SK-N-SH treated with all-trans-retinoic acid at 6 μM for 48 hours (cell line): Measurements from ENCODE around the gene ZFP42.
A peak's percentile ranks its signal among the peaks of the same experiment; 100 is the strongest.

Experiments
- ATAC-seq: fragments of 200-7000 bp; cut with Tn5 transposase; 3 replicates; pipeline ENCODE4 v1.9.1; 2020; ENCODE audit warnings: mild to moderate bottlenecking, moderate library complexity
- ARNTL ChIP-seq: fragments of 450-650 bp; formaldehyde crosslinking; IDR thresholded peaks from 2 replicates; pipeline ENCODE4 v1.5.0; 2020; ENCODE audit warnings: low read depth, mild to moderate bottlenecking, moderate library complexity, borderline replicate concordance
- BACH2 ChIP-seq: fragments of 250-450 bp; sonication (Bioruptor Pico); IDR thresholded peaks from 2 replicates; pipeline ENCODE4 v1.9.0; 2021; ENCODE audit warnings: mild to moderate bottlenecking, borderline replicate concordance
- ISL1 ChIP-seq: fragments of 250-450 bp; sonication (Bioruptor Pico); IDR thresholded peaks from 2 replicates; pipeline ENCODE4 v2.1.2; 2022; ENCODE audit warnings: mild to moderate bottlenecking, moderate library complexity
- OSR1 ChIP-seq: fragments of 250-450 bp; sonication (Bioruptor Pico); IDR thresholded peaks from 2 replicates; pipeline ENCODE4 v1.8.0; 2022; ENCODE audit warnings: moderate library complexity, mild to moderate bottlenecking, inconsistent platforms
- RARB ChIP-seq: fragments of 250-450 bp; sonication (Bioruptor Pico); IDR thresholded peaks from 2 replicates; pipeline ENCODE4 v1.8.0; 2021; ENCODE audit warnings: mild to moderate bottlenecking, moderate library complexity
- SNAI2 ChIP-seq: fragments of 250-450 bp; sonication (Bioruptor Pico); IDR thresholded peaks from 2 replicates; pipeline ENCODE4 v1.5.0; 2020; ENCODE audit warnings: mild to moderate bottlenecking, moderate library complexity
- TCF4 ChIP-seq: fragments of 250-450 bp; sonication (Bioruptor Pico); IDR thresholded peaks from 2 replicates; pipeline ENCODE4 v1.8.0; 2021; ENCODE audit warnings: mild to moderate bottlenecking, moderate library complexity, borderline replicate concordance
- TOX ChIP-seq: fragments of 250-450 bp; sonication (Bioruptor Pico); IDR thresholded peaks from 2 replicates; pipeline ENCODE4 v1.8.0; 2021; ENCODE audit warnings: mild to moderate bottlenecking, moderate library complexity, borderline replicate concordance
- ZFP3 ChIP-seq: fragments of 250-450 bp; sonication (Bioruptor Pico); IDR thresholded peaks from 2 replicates; pipeline ENCODE4 v1.5.0; 2020; ENCODE audit warnings: mild to moderate bottlenecking, moderate library complexity
- ZFP30 ChIP-seq: fragments of 450-650 bp; formaldehyde crosslinking; IDR thresholded peaks from 2 replicates; pipeline ENCODE4 v1.5.0; 2022; ENCODE audit warnings: mild to moderate bottlenecking, moderate library complexity
- ZNF565 ChIP-seq: fragments of 450-650 bp; formaldehyde crosslinking; conservative IDR thresholded peaks from 2 replicates; pipeline ENCODE4 v1.5.0; 2020; ENCODE audit warnings: low read depth, mild to moderate bottlenecking, moderate library complexity
- ZNF8 ChIP-seq: fragments of 450-650 bp; formaldehyde crosslinking; IDR thresholded peaks from 2 replicates; pipeline ENCODE4 v1.5.0; 2020; ENCODE audit warnings: mild to moderate bottlenecking, moderate library complexity
- TF ChIP-seq, protein P1 (sequence below): fragments of 250-450 bp; sonication (Bioruptor Pico); IDR thresholded peaks from 2 replicates; pipeline ENCODE4 v1.5.1; 2021; ENCODE audit warnings: mild to moderate bottlenecking, moderate library complexity
- TF ChIP-seq, protein P2 (sequence below): fragments of 250-450 bp; sonication (Bioruptor Pico); IDR thresholded peaks from 2 replicates; pipeline ENCODE4 v1.8.0; 2020; ENCODE audit warnings: mild to moderate bottlenecking, moderate library complexity, borderline replicate concordance
- TF ChIP-seq, protein P3 (sequence below): fragments of 250-450 bp; sonication (Bioruptor Pico); IDR thresholded peaks from 2 replicates; pipeline ENCODE4 v1.8.0; 2021; ENCODE audit warnings: low read depth, mild to moderate bottlenecking, moderate library complexity, borderline replicate concordance

ZFP42 gene

DNA sequence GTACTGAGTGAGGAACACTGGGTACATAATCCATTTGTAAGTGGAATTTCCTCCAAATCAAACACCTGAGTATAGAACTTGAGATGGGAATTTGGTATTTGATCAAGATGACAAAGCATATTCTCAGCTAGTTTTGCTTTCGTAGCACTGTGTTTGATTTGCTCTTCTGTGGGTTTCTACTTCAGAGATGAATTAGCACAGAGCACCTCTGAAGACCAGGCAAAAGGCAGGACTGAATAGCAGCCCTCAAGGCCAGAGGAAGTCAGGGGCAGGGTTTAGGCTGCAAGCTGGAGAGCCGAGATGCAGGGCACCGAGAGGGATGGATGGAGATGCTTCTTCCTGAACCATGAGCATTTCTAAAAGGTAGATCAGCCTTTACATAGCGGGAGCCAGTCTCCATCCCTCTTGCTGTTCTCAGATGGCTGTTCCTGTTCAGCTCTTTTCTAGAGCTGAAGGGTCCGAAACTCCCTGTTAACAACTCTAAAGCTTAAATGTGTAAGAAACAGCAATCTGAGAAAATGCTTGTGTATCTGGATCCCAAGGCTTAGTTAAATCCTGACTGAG, 10.8 kb downstream of the ZFP42 start (continued):
- TF ChIP-seq, protein P1, sequence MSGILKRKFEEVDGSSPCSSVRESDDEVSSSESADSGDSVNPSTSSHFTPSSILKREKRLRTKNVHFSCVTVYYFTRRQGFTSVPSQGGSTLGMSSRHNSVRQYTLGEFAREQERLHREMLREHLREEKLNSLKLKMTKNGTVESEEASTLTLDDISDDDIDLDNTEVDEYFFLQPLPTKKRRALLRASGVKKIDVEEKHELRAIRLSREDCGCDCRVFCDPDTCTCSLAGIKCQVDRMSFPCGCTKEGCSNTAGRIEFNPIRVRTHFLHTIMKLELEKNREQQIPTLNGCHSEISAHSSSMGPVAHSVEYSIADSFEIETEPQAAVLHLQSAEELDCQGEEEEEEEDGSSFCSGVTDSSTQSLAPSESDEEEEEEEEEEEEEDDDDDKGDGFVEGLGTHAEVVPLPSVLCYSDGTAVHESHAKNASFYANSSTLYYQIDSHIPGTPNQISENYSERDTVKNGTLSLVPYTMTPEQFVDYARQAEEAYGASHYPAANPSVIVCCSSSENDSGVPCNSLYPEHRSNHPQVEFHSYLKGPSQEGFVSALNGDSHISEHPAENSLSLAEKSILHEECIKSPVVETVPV (CRISPR knock-in tag), result no peak

DNA sequence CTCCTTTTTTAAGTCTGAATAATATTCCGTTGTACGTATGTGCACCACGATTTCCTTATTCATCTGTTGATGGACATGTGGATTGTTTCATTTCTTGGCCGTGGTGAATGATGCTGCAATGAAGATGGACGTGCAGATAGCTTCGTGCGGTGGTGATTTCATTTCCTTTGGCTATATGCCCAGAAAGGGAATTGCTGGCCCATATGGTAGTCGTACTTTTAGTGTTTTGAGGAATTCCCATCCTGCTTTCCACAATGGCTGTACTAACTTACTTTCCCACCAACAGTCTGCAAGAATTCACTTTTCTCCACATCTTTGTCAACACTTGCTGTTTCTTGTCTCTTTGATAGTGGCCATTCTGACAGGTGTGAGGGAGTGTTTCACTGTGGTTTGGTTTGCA, 12.8 kb downstream of the ZFP42 start:
- no peak for TF ChIP-seq BACH2 (CRISPR knock-in tag)
- peak; percentile 42; the same call in 1 of the 2 replicates for TF ChIP-seq ZNF8 (CRISPR knock-in tag)
- TF ChIP-seq ZFP30 (CRISPR knock-in tag), result no peak
- ATAC-seq, result no peak

DNA sequence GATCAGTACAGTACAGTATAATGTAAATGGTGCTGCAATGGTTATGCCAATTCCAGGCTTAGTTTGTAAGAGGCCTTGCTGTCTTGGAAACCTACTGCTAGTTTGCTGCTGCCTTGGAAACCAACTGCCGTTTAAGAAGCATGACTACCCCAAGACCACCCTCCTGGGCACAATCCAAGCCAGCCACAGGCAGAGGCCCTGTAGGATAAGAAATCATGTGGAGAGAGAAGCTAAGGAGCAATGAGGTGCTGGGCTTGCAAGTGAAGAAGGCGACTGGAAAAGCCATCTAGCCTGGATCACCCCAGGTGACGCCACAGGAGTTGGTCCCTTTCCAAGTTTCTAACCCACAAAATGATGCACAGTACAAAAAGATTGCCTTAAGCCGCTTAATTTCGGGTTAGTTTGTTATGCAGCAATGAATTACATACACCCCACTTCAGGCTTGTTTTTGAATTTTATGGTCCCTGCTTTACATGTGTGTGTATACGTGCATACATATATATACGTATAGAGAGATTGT, 16.9 kb downstream of the ZFP42 start:
- no peak for ATAC-seq
- no peak for TF ChIP-seq ZFP3 (CRISPR knock-in tag)

DNA sequence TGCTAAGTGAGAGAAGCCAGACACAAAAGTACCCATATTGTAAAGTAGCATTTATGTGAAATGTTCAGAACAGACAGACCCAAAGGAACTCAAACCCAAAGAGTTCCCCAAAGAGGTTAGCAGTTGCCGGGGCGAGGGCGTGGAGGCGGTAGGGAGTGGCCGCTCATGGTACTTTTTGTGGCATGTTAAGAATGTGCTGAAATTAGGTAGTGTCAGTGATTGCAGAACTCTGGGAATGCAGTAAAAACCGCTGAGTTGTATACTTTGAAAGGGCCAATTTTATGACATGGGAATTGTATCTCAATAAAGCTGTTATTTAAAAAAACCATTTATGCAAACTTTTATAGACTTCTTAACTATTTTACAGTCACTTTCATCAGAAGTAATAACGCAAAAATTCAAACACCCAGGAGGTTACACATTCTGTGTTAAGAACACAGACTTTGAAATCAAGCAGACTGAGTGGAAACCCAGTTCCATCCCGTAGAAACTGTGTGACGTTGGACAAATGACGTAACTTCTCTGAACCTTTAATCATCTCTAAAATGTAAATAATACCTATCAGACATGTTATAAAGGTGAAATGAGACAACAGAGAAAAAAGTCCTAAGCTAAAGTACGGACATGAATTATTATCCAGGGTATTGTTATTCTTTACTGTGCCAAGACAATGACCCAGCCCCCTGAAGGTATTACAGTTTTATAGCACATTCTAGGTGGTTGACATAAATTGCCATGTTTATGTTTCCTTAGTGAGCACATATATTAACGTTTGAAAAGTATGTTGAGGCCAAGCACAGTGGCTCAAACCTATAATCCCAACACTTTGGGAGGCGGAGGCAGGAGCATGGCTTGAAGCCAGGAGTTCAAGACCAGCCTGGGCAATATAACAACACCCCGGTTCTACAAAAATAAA, 19.7 kb downstream of the ZFP42 start:
- TF ChIP-seq TOX (CRISPR knock-in tag), result no peak
- TF ChIP-seq TCF4 (CRISPR knock-in tag), result no peak
- TF ChIP-seq, protein P2, sequence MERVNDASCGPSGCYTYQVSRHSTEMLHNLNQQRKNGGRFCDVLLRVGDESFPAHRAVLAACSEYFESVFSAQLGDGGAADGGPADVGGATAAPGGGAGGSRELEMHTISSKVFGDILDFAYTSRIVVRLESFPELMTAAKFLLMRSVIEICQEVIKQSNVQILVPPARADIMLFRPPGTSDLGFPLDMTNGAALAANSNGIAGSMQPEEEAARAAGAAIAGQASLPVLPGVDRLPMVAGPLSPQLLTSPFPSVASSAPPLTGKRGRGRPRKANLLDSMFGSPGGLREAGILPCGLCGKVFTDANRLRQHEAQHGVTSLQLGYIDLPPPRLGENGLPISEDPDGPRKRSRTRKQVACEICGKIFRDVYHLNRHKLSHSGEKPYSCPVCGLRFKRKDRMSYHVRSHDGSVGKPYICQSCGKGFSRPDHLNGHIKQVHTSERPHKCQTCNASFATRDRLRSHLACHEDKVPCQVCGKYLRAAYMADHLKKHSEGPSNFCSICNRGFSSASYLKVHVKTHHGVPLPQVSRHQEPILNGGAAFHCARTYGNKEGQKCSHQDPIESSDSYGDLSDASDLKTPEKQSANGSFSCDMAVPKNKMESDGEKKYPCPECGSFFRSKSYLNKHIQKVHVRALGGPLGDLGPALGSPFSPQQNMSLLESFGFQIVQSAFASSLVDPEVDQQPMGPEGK (CRISPR knock-in tag), result no peak
- no peak for ATAC-seq

DNA sequence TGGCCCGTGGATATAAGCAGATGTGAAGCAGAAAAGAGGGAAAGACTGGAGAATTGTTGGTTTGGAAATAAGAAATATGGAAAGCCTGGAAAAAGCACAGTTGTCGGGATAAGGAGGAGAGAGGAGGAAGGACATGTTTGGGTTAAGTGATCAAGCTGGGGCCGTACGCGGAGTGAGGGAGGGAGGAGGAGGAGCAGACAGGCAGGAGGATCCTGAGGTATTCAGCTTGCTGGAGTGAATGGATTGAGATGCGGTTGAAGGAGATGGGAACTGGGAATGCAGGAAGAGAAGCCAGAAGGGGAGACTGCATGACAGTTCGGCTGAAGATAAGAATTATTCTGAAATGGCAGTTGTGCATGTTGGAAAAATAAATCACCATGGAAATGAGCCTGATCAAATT, 21.2 kb downstream of the ZFP42 start:
- TF ChIP-seq OSR1 (CRISPR knock-in tag), result no peak
- no peak for TF ChIP-seq BACH2 (CRISPR knock-in tag)
- TF ChIP-seq ISL1, result no peak
- ATAC-seq, result no peak

DNA sequence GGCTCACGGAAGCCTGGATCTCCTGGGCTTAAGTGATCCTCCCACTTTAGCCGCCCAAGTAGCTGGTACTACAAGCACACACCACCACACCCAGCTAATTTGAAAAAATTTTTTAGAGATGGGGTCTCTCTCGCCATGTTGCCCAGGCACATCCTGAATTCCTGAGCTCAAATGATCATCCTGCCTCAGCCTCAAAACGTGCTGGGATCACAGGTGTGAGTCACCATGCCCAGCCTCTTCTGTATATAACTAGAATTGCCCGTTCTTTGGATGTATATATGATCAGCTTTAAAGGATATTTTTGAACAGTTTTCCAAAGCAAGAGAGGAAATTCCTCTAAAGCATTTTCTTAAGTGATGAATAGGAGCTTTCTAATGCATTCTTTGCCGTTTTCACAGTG, 22.7 kb downstream of the ZFP42 start:
- no peak for ATAC-seq
- TF ChIP-seq ZFP3 (CRISPR knock-in tag) (no peak), ZNF565 (CRISPR knock-in tag) (no peak), ZNF8 (CRISPR knock-in tag) (no peak), OSR1 (CRISPR knock-in tag) (no peak), TOX (CRISPR knock-in tag) (no peak), RARB (CRISPR knock-in tag) (no peak), ARNTL (CRISPR knock-in tag) (no peak), SNAI2 (CRISPR knock-in tag) (no peak)
- TF ChIP-seq, protein P1 (CRISPR knock-in tag), result no peak
- TF ChIP-seq, protein P3, sequence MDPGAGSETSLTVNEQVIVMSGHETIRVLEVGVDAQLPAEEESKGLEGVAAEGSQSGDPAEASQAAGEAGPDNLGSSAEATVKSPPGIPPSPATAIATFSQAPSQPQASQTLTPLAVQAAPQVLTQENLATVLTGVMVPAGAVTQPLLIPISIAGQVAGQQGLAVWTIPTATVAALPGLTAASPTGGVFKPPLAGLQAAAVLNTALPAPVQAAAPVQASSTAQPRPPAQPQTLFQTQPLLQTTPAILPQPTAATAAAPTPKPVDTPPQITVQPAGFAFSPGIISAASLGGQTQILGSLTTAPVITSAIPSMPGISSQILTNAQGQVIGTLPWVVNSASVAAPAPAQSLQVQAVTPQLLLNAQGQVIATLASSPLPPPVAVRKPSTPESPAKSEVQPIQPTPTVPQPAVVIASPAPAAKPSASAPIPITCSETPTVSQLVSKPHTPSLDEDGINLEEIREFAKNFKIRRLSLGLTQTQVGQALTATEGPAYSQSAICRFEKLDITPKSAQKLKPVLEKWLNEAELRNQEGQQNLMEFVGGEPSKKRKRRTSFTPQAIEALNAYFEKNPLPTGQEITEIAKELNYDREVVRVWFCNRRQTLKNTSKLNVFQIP (CRISPR knock-in tag), result no peak
